Measurements from ENCODE around the gene GRAMD1B. TPM values are rescaled to one million over a fixed set of nuclear protein-coding genes. Genes with fewer than 3 reads are reported as not detected.
A peak's percentile ranks its signal among the peaks of the same experiment; 100 is the strongest.
"Not testable (repeated sequence)": the region's sequence is repeated elsewhere in the genome, so short reads cannot be mapped to it uniquely, and the experiment has no call there.

The GRAMD1B gene
- polyA plus RNA-seq, 3 donors: 11.9 to 15.3 (median 12.8) TPM

DNA sequence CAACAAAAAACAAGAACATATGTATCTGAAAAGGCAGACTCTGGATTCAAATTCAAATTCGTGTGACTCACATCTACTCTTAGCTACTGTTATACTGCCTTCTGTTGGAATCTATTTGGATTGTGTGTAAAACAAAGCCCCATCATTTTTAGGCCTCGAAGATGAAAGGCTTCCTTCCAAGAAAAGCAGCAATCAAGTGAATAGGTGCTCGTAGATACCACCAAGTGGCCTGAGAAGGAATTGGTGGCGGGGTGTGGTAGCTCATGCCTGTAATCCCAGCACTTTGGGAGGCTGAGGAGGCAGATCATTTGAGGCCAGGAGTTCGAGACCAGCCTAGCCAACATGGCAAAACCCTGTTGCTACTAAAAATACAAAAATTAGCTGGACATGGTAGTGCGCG is 4.2 kb downstream of the GRAMD1B start:
- DNase-seq (ENCODE audit: extremely low read depth in 1 of 11, low read depth in 9 of 11, low spot score in 4 of 11): no peak

GRCh38 chr11:123434911-123435310 is 4.8 kb downstream of the GRAMD1B start:
- no peak for DNase-seq (ENCODE audit: extremely low read depth in 1 of 11, low read depth in 9 of 11, low spot score in 4 of 11)

GRCh38 chr11:123437236-123437979 is 7.3 kb downstream of the GRAMD1B start:
- peak in 1 of 11 donors; percentile 26 for DNase-seq (ENCODE audit: extremely low read depth in 1 of 11, low read depth in 9 of 11, low spot score in 4 of 11)

DNA sequence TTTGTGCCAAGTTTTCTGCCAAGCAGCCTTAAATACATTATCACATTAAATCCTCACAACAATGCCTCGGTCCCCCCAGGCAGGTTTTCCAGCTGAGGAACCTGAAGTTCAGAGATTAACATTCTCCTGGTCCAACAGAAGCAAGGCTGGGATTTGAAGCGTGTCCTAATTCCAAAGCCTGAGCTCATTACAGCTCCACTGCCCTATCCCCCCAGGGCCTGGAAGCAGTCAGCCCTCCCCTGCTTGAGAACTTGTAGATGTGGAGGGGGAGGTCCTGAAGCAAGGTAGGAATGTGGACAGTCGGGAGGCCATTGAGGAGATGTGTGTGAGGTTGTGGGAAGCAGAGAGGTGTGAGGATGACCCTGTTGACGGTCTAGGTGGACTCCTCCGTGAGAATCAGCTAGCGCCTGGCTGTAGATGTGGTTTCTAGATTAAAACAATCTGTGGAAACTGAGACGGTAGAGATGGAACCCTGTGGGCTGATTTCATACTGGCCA is 8.1 kb downstream of the GRAMD1B start:
- peak in 5 of 11 donors; percentile 33 to 79 (median 50) for DNase-seq (ENCODE audit: extremely low read depth in 1 of 11, low read depth in 9 of 11, low spot score in 4 of 11)

GRCh38 chr11:123439616-123440015 is 9.5 kb downstream of the GRAMD1B start:
- DNase-seq (ENCODE audit: extremely low read depth in 1 of 11, low read depth in 9 of 11, low spot score in 4 of 11): no peak

- no peak for DNase-seq (ENCODE audit: extremely low read depth in 1 of 11, low read depth in 9 of 11, low spot score in 4 of 11)
Measured at GRCh38 chr11:123441161-123441560, 11.1 kb downstream of the GRAMD1B start.

DNA sequence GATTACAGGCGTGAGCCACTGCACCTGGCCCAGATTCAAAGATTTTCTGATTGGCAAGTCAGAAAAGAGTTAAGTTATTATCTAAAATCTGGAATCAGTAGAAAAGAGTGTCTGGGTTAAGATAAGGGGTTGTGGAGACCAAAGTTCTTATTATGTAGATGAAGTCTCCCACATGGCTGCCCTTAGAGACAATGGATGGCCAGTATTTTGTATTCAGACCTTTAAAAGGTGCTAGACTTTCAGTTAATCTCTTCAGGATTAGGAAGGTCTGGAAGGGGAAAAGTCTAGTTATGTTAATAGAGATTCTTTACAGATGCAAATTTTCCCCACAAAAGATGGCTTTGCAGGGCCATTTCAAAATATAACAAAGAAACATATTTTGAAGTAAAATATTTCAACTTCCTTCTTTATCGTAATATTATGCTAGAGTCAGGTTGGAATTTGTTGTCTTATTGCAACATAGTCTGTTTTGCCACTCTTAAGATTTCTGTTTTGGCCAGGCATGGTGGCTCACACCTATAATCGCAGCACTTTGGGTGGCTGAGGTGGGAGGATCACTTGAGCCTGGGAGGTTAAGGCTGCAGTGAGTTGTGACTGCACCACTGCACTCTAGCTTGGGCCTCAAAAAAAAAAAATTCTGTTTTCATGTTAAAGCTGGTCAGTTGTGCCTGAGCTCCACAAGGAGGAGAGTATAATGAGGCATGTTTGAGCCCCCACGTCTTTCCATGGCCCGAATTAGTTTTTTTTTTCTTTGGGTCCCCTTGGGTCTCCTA is 14.0 kb downstream of the GRAMD1B start:
- DNase-seq (ENCODE audit: extremely low read depth in 1 of 11, low read depth in 9 of 11, low spot score in 4 of 11): no peak

GRCh38 chr11:123448823-123449222 is 18.8 kb downstream of the GRAMD1B start:
- no peak for DNase-seq (ENCODE audit: extremely low read depth in 1 of 11, low read depth in 9 of 11, low spot score in 4 of 11)

GRCh38 chr11:123449436-123449835 is 19.4 kb downstream of the GRAMD1B start:
- DNase-seq (ENCODE audit: extremely low read depth in 1 of 11, low read depth in 9 of 11, low spot score in 4 of 11): no peak

DNA sequence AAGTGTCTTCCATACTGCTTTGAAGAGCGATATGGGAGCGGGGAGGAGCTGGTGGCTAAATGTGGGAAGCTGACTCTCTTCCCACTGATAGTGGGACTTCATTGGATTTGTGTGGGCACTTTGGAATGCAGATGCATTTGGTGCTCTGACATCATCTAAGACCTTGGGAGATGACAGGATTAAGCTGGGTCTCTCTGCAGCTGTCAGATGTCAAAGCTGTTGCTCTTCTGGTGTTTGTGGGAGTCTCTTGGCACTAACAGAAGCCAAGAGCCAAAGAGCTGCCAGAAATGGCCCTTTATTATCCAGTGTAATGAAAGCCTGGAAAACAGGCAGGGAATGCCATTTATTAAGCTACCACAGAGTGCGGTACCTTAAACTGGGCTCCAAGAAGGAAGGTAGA is 20.6 kb downstream of the GRAMD1B start:
- DNase-seq (ENCODE audit: extremely low read depth in 1 of 11, low read depth in 9 of 11, low spot score in 4 of 11): no peak

- no peak for DNase-seq (ENCODE audit: extremely low read depth in 1 of 11, low read depth in 9 of 11, low spot score in 4 of 11)
Measured at GRCh38 chr11:123451183-123451781, 21.2 kb downstream of the GRAMD1B start.

DNA sequence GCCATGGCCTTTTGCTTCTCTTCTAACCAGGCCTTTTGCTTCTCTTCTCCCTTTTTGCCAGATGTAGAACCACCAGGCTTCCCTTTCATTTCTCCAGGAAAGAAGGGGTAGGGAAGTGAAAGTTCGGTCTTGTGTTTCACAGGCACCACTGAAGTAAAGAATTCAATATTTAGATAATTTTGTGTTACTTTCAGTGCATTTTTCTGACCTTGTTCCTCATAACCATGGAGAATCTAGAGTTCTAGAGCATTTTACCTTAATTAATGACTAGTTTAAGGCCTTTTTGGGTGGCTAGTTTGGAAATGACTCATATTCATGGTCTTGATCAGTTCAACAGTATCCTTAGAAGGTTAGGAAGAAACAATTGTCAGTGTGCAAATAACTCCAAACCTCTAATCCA is 22.7 kb downstream of the GRAMD1B start:
- DNase-seq (ENCODE audit: extremely low read depth in 1 of 11, low read depth in 9 of 11, low spot score in 4 of 11): no peak

- no peak for DNase-seq (ENCODE audit: extremely low read depth in 1 of 11, low read depth in 9 of 11, low spot score in 4 of 11)
Measured at GRCh38 chr11:123454060-123454651, 24.1 kb downstream of the GRAMD1B start.

- no peak for DNase-seq (ENCODE audit: extremely low read depth in 1 of 11, low read depth in 9 of 11, low spot score in 4 of 11)
Measured at GRCh38 chr11:123454796-123455195, 24.7 kb downstream of the GRAMD1B start.

GRCh38 chr11:123456448-123456847 is 26.4 kb downstream of the GRAMD1B start:
- not testable (repeated sequence) for DNase-seq (ENCODE audit: extremely low read depth in 1 of 11, low read depth in 9 of 11, low spot score in 4 of 11)

DNA sequence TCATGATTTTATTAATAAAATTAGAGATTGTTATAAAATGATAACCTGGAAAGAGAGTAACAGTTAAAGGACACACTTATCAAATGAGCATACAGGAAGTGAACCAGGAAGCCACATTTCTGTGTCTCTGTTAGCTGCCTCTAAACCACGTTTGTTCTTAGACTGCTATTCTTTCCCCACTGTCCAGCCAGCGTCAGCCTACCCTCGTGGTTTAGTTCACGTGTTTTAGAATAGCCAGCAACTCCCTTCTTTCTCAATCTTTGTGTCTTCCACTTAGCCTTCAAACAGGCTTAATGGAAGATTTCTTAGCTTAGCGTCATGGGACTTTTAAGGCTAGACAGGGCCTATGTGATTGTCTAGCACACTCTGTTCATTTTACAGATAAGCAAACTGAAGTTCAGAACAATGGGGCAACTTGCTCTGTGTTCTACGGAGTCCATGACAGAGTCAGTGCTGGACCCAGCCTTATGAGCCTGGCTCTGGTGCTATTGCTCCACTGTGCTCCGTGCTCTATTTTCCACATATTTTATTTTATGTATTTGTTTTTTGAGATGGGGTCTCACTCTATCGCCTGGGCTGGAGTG is 27.2 kb downstream of the GRAMD1B start:
- DNase-seq (ENCODE audit: extremely low read depth in 1 of 11, low read depth in 9 of 11, low spot score in 4 of 11): no peak

GRCh38 chr11:123458501-123458900 is 28.4 kb downstream of the GRAMD1B start:
- DNase-seq (ENCODE audit: extremely low read depth in 1 of 11, low read depth in 9 of 11, low spot score in 4 of 11): no peak

DNA sequence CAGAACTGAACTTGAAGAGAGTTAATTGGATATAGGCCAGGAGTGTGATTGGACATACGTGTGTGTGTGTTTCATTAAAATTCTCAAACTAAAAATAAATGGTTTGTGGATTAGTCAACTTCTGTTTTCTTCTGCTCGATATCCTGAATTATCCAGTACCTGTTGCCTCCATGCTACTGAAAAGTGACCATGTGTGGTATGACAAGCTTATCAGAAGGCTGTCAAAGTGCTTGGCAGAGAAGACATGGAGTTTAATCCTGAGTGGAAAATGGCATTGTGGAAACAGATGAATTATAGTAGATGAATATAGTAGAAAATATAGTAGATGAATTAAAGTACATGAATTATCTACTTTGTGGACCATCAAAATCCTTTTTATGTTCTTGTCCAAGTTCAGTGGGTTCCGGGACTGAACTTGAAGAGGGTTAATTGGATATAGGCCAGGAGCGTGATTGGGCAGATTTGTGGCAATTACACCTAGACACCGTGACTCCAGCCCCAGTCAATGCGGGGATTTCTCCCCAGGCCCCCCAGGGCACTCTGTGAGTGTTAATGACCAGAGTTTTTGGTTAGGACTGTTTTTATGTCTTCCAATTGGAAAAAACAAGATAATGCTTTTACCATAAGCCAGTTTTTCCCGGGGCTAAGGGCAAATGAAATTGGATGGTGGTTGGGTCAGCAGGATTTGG is 30.1 kb downstream of the GRAMD1B start:
- DNase-seq (ENCODE audit: extremely low read depth in 1 of 11, low read depth in 9 of 11, low spot score in 4 of 11): no peak

GRCh38 chr11:123461164-123461563 is 31.1 kb downstream of the GRAMD1B start:
- DNase-seq (ENCODE audit: extremely low read depth in 1 of 11, low read depth in 9 of 11, low spot score in 4 of 11): no peak

Data from renal cortex interstitium (tissue), 11 donors.